Stimulated activated CD4-positive, alpha-beta T cell treated with anti-CD3 and anti-CD28 coated beads, Interleukin-2, amount 100 ng/mL, for 48 hours (primary cell): ENCODE measurements around the gene IL17C.
A peak's percentile ranks its signal among the peaks of the same experiment; 100 is the strongest.
"Not testable (repeated sequence)": the region's sequence is repeated elsewhere in the genome, so short reads cannot be mapped to it uniquely, and the experiment has no call there.

ENCODE experiments used
- DNase-seq, 2 donors: peaks; one replicate each; pipeline ENCODE4 v3.0.0-alpha.2; 2020

The IL17C gene, protein sequence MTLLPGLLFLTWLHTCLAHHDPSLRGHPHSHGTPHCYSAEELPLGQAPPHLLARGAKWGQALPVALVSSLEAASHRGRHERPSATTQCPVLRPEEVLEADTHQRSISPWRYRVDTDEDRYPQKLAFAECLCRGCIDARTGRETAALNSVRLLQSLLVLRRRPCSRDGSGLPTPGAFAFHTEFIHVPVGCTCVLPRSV

DNA sequence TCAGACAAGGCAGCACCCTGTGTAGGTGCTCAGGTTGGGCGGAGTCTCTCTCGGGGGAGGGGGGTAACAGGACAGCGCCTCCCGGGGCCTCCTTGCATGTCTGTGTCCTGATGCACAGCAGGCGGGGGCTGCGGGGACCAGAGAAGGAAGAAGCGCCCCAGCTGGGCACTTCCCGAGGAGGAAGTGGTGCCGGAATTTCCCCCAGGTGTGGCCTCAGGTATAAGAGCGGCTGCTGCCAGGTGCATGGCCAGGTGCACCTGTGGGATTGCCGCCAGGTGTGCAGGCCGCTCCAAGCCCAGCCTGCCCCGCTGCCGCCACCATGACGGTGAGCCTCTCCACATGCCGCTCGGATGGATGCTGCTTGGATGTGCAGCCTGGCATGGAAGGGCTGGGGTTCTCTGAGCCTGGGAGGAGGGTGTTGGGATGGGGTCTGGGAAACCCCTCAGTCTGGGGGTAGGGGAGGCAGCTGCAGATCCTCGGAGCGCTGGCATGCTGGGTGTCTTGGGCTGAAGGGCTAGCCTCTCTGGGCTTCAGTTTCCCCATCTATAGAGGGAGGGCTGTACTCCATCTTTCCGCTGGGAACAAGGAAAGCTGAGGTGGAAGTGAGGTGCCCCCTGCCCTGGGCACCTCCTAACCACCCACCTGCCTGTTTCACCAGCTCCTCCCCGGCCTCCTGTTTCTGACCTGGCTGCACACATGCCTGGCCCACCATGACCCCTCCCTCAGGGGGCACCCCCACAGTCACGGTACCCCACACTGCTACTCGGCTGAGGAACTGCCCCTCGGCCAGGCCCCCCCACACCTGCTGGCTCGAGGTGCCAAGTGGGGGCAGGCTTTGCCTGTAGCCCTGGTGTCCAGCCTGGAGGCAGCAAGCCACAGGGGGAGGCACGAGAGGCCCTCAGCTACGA lies at the start of gene IL17C:
TSS of gene IL17C (plus strand) at position 250 of the 908 bp plus-strand sequence. CDS start at position 320, 70 bp downstream.
- DNase-seq = no peak

DNA sequence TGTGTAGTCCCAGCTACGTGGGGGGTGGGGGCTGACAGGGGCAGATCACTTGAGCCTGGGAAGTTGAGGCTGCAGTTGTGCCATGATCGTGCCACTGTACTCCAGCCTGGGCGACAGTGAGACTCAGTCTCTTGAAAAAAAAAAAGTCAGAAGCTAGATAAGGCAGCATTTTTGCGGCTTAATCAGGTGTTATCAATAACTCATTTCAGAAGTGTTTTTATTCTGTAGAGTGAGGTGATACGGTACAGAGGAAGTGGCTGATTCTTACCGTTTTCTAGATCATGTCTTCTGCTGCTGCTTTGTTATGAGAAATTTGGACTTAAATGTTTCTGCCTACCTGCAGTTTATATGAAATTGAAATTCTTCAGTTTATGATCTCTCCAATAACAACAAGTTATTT lies 49.6 kb upstream of the IL17C start:
- DNase-seq = no peak

DNA sequence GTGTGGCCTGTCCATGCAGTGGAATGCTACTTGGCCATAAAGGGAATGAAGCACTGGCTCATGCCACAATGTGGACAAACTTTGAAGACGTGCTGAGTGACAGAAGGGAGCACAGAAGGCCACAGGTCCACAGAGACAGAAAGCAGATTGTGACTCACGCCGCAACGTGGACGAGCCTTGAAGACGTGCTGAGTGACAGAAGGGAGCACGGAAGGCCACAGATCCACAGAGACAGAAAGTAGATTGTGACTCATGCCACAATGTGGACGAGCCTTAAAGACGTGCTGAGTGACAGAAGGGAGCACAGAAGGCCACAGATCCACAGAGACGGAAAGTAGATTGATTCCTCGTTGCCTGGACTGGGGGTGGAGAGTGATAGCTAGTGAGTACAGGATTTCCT lies 48.9 kb upstream of the IL17C start:
- DNase-seq = no peak

DNA sequence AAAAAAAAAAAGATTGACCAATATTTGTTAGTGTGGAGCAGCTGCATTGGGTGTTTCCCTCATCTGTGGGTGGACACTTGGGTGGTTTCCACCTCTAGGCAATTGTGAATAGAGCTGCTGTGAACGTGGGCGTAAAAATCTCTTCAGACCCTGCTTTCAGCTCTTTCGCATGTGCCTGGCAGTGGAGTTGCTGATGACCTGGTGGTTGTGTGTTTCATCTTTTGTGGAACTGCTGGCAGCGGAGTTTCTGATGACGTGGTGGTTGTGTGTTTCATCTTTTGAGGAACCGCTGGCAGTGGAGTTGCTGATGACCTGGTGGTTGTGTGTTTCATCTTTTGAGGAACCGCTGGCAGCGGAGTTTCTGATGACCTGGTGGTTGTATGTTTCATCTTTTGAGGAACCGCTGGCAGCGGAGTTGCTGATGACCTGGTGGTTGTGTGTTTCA lies 46.8 kb upstream of the IL17C start:
- peak; percentile 18 to 36 for DNase-seq

DNA sequence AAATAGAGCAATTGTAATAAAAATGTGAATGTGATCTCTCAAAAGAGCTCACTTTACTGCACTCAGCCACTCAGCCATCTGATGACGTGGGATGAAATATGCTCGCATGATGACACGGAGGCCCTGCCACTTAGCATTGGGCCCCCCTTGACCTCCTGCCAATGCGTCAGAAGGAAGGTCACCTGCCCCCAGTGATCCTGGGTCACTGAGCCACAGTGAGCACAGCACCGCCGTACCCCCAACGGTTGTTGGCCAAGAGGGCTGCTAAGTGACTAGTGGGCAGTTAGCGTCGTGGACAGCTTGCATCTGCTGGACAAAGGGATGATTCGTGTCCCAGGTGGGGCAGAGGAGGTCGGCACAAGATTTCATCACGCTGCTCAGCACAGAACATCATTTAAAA lies 45.3 kb upstream of the IL17C start:
- DNase-seq = no peak

DNA sequence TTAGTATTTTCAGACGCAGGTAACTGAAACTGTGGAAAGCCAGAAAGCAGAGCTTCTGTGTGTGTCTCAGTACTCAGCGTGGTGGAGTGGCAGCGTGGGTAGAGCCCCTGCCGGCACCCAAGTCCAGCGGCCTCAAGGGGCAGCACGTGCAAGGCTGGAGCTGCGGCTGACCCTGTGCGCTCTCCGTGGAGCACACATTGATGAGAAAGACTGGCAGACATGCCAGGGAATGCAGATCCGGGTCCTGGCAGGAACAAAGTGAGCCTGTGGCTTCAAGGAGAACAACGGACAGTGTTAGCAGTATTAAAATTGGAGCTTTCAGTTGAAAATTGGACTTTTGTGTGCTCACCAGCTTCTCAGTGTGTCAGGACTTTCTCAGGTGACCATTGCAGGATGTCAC lies 44.9 kb upstream of the IL17C start:
- DNase-seq = no peak

DNA sequence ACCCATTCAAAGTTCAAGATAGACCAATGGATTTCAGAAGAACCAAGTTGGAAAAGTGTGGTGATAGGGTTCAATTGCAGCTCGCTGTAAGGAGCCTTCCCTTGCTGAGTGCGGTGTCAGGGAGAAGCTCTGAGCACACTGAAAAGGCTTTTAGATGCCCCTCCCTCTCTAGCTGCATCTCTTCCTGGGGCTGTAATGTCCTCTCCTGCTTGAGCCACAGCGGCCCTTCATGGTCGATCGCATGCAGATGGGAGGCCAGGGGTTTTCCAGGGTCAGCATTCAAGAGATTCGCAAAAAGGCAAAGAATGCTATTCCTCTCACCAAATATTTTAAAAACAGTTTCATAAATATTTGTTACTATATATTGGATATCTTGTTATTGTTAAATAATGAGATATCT lies 44.5 kb upstream of the IL17C start:
- no peak for DNase-seq

DNA sequence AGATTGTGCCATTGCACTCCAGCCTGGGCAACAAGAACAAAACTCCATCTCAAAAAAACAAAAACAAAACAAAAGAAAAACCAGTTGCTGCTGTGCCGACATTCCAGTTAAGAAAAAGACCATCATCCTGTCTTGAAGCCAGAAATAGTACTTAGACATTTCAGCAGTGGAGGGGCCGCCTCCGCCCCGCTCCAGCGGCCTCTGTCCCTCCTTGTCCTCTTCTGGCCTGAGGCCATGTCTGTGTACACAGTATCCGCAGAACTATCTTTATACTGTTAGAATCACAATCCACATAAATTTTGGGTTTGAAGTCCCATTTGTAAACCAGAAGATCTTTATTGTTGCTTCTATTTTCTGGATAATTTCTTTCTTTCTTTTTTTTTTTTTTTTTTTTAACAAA lies 43.3 kb upstream of the IL17C start:
- no peak for DNase-seq

DNA sequence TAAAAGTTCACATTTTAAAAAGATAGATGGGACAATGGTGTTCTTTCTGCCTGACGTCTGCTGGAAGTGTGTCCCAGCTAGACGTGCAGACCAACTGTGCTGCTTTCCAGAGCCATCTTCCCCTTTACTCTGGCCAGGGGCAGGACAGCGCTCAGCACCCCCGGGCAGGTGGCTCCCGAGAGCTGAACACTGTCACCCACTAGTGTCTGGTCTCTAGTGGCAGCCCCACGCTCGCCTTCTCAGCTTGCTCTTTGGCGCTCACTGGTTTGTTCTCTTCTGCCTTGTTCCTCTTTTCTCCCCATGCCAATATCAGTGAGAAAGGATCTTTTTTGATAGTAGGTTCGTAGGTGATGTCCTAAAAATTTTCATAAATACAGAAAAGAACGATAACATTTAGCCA lies 42.5 kb upstream of the IL17C start:
- no peak for DNase-seq

DNA sequence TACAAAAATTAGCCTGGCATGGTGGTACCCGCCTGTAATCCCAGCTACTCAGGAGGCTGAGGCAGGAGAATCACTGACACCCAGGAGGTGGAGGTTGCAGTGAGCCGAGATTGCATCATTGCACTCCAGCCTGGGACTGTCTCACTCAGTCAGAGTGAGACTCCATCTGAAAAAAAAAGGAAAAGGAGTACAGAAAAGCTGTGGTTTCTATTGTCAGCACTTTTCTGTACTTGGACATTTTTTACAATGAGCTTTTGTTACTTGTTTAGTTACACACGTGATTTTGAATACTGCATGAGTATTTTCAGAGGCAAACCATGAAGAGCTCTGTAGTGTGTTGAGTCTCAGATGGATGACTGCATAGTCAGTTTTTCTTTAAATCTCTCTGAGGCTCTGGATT lies 41.9 kb upstream of the IL17C start:
- DNase-seq = no peak

DNA sequence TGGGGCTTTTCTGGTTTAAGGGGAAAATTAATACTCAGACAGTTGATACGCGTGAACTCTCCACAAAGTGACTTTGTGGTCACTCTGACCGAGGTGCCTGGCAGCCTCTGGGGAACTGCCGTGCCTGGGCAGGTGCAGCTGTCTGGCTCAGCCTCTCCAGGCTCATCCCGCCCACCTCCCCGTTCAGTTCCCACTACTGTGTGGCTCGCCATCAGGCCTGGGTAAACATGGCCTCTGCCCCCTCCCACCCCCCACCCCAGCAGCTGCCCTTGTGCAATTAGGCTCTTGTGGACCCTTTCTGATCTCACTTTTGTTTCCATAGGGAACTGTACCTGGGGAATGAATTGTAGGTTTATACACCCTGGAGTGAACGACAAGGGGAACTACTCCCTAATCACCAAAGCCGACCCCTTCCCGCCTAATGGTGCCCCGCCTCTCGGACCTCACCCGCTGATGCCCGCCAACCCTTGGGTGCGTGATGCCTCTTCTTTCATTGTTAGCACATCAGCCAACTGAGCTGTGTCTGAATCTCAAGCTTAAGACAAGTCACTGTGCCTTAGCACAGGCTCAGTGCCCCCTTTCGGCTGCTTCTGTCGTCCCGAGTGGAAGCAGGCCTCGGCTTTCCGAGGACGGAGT lies 40.4 kb upstream of the IL17C start:
- no peak for DNase-seq

DNA sequence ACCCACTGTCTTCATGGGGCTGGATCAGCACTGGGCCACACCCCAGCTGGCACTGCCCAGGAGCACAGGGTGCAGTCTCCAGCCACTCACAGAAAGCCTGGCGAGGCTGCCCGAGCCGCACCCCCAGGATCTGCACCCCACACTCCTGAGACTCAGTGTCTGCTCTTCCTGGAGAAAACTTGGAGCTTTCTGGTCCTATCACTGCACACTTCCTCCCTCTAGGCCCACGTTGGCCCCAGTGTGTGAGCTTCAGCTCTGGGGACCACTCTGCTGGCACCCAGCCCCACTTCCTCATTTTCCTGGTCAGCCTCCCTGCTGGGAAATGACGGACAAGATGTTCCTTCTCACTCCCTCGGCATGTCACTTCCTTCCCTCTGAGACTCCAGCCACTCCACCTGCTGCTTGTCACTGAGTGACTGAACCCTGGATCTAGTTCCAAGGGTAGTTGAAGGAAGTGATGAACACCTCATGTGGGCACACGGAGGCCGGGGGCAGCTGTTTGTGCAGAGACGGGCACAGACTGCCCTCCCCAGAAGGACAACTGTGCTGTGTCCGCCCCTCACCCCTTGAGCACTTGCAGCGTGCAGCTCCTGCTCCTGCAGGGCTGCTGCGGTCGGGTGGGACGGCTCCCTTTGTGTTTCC lies 39.2 kb upstream of the IL17C start:
- no peak for DNase-seq

DNA sequence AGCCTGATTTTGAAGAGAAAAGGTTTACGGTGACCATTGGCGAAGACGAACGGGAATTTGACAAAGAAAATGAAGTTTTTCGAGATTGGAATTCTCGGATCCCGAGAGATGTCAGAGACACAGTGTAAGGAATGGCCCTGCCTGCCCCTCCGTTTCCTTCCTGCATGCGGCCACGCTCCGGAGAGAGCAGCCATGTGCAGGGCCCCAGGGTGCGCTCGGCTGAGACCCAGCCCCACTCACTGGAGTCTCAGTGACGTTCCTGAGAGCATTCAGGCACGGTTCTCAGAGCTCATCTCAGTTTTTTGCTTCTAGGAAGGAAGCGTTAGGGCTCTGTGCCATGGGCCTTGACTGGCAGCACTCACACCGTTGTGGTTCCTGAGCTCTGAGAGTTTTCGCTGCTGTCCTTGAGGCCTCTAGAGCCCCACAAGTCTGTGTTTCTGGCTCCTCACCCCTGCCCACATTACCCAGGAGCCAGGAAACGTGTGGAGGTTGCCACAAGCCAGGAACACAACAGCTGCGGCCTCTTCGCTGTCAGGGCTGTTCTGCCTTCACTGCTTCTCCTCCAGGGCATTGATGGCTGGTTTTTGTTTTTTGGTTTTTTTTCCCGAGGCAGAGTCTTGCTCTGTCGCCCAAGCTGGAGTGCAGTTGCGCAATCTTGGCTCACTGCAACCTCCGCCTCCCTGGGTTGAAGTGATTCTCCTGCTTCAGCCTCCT lies 38.4 kb upstream of the IL17C start:
- DNase-seq = no peak

DNA sequence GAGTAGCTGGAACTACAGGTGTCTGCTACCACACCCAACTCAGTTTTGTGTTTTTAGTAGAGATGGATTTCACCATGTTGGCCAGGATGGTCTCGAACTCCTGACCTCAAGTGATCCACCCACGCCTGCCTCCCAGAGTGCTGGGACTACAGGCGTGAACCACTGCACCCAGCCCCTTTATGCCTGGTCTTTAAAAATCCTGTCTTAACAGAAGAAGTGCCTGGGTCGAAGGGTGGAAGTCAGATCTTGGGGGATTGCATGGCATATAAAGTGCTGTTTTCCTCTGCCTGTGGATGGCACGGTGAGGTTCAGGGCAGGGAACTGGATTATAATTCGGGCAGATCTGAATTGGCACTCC lies 37.9 kb upstream of the IL17C start:
- no peak for DNase-seq

DNA sequence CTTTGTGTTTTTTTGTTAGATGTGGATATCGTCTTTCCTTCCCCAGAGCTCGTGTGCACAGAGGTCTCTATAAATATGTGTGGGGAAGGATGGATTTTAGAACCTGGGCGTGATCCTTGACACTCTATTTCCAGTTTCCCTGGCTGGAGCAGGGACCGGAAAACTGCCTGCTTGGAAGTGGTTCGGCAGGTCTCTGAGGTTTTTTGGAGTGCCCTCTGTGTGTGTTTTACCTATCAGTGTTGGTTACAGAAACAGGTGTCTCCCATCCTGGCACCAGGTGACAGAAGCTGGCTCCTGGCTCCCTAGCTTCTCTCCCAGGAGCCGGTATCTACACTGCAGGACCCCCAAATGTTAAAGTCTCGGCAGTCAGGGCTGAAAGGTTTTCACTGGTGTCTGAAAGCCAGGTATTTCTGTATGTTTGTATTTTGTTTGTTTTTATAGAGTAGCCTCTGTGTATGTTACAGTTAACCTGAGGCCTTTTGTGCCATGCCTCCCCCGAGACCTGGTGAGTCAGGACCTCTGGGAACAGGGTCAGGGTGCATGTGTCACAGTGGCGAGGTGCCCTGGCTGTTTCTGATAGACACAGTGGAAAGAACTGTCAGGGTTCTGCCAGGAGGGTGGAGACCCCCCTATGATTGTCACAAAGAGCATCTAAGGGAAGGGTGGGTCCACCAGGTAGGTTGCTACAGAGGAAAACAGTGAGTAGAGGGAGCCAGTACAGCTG lies 36.9 kb upstream of the IL17C start:
- no peak for DNase-seq

DNA sequence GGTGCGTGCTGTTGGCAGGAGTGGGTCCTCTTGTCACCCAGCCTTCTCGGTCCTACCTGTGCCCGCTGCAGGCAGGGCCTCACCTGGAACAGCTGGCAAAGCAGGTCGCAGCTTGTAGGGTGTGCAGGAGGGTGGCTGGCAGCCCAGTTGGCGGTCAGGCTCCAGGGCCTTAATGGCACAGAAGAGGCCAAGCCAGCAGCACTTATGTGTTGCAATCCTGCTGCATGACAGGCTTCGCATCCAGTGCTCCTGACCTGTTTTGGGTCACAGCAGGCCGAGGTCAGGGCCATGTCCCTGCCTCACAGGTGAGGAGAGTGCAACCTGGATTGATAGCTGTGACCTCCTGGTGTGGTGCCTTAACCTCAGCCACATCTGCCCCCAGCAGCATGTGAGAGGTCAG lies 36.3 kb upstream of the IL17C start:
- DNase-seq = no peak

DNA sequence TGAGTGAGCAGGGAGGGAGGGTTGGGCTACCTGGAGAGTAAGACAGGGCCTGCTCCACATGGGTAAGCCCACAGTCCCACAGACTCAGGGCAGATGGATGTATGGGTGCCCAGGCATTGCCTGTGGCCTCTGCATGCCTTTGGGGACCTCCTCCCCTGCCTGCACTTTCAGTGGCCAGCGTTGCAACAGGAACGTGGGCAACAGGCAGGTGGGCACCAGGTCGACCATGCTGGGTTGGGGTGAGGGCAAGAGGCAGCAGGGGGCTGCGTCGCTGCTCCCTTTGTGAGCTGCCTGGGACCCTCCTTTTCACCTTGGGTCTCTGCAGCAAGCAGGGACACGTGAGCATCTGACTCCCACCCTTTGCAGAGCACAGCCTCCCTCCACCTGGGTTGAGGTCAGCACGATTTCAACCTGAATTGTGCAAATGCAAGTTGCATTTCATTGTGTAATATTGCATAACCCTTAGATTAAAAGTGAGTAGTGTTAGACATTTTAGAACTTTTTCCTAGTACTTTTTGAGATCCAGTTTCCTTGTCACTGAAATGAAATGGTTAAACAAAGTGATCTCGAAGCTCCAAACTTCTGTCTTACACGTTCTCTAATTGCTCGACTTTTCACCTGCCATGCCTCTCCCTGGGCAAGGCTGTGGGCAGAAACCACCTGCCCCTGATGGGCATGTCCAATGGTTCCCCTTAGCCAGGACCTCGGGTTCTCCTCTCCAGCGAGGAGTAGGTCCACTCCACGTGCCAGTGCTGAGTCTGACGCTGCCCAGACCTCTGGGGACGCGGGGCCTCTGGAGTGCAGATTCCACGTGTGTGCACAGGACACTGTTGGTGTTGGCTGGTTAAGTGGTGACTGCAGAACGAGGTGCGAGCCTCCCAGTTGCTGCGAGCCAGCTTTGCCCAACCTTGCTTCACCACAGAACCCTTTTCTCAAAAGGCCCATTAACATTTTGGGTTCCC lies 32.9 kb upstream of the IL17C start:
- DNase-seq = no peak

DNA sequence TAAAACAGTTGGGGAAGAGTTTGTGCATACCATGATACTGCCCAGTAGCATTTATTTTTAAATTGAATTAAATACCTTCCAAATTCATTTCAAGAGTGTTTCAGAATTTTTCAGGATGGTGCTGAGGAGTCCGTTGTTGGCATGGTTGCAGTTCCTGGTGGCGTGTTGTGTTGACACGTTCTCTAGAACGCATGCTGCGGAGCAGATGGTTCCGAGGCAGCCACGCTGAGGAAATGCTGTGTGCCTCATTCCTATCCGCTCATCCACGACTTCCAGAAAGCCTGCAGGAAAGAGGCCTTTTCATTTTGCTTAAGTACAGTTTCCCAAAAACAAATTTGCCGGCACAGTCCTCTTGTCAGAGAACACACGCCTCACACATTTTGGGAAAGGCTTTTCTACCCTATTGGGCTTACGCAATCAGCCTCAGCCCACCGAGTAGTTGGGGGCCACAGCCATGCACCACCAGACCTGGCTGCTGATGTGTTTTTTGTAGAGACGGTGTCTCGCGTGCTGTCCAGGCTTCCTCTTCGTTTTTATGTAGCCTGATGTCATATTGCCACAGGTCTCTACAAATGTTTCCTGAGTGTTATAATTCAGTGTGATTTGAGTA lies 32.1 kb upstream of the IL17C start:
- DNase-seq = no peak

DNA sequence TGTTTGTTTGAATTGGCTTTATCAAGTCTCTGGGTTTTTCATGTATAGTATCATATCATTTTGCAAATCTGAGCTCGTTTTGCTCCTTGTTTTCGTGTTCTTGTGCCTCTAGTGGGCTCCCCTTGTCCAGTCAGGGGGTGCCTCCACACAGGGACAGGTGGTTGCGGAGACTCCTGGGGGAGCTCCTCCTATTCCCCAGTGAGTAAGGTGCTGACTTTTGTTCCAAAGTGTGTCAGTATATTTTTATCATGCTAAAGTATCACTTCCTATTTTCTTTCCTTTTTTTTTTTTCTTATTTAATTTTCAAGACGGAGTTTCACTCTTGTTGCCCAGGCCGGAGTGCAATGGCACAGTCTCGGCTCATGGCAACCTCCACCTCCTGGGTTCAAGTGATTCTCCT lies 30.3 kb upstream of the IL17C start:
- DNase-seq = no peak

DNA sequence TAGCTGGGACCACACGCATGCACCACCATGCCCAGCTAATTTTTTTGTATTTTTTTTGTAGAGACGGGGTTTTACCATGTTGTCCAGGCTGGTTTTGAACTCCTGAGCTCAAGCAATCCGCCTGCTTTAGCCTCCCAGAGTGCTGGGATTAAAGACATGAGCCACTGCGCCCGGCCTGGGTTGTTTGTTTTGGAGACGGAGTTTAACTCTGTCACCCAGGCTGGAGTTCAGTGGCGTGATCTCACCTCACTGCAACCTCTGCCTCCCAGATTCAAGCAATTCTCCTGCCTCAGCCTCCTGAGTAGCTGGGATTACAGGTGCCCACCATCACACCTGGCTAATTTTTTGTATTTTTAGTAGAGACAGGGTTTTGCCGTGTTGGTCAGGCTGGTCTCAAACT lies 28.9 kb upstream of the IL17C start:
- not testable (repeated sequence) for DNase-seq

DNA sequence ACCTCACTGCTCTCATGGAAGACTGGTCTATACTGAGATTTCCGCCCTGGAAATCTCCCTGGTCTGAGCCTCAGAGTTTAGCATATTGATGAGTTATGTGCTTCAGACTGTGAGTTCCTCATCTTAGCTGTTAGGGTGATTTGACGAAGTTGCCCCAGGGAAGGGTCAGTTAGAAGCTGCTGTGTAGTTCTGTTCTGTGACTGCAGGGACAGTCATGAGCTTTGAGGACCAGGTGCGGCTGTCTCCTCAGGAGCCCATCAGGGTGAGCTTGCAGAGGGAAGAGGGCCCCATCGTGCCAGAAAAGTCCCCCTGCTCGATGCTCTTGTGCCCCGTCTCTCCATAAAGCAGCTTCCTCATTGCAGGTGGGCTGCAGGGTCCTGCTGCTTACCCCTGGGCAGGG lies 28.3 kb upstream of the IL17C start:
- no peak for DNase-seq
